Measurements from ENCODE around the gene ACP5.

ACP5 gene

DNA sequence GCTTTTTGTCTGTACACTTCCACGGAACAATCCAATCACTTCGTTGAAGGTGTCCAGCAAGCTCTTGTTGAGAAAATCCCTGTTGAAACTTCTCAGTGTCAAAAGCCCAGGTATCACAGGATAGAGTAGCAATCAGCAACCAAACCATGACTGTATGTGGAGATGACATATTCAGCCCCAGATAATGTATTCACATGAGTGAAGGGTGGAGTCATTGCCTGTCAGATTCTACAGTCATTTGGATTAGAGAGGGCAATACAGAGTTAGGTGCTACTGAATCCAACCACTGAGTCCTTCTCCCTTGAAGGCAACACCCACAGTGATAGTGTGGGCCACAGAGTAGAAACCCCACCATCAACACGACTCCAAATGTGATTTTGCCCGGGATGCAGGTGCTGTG, 43.1 kb upstream of the ACP5 start:
- H3K27ac ChIP-seq (replicated peaks): no peak overlapping the region
- TF ChIP-seq POLR2AphosphoS5 (IDR thresholded peaks at IDR 0.05; ENCODE audit: low read depth): no peak
- TF ChIP-seq SPI1 (IDR thresholded peaks at IDR 0.05; ENCODE audit: borderline replicate concordance, low read depth): no peak
- TF ChIP-seq, protein P1, sequence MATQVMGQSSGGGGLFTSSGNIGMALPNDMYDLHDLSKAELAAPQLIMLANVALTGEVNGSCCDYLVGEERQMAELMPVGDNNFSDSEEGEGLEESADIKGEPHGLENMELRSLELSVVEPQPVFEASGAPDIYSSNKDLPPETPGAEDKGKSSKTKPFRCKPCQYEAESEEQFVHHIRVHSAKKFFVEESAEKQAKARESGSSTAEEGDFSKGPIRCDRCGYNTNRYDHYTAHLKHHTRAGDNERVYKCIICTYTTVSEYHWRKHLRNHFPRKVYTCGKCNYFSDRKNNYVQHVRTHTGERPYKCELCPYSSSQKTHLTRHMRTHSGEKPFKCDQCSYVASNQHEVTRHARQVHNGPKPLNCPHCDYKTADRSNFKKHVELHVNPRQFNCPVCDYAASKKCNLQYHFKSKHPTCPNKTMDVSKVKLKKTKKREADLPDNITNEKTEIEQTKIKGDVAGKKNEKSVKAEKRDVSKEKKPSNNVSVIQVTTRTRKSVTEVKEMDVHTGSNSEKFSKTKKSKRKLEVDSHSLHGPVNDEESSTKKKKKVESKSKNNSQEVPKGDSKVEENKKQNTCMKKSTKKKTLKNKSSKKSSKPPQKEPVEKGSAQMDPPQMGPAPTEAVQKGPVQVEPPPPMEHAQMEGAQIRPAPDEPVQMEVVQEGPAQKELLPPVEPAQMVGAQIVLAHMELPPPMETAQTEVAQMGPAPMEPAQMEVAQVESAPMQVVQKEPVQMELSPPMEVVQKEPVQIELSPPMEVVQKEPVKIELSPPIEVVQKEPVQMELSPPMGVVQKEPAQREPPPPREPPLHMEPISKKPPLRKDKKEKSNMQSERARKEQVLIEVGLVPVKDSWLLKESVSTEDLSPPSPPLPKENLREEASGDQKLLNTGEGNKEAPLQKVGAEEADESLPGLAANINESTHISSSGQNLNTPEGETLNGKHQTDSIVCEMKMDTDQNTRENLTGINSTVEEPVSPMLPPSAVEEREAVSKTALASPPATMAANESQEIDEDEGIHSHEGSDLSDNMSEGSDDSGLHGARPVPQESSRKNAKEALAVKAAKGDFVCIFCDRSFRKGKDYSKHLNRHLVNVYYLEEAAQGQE (IDR thresholded peaks at IDR 0.05; ENCODE audit: insufficient replicate concordance, low read depth): no peak
- no peak for TF ChIP-seq GABPA (IDR thresholded peaks at IDR 0.05; ENCODE audit: low read depth)
- TF ChIP-seq, protein P2, sequence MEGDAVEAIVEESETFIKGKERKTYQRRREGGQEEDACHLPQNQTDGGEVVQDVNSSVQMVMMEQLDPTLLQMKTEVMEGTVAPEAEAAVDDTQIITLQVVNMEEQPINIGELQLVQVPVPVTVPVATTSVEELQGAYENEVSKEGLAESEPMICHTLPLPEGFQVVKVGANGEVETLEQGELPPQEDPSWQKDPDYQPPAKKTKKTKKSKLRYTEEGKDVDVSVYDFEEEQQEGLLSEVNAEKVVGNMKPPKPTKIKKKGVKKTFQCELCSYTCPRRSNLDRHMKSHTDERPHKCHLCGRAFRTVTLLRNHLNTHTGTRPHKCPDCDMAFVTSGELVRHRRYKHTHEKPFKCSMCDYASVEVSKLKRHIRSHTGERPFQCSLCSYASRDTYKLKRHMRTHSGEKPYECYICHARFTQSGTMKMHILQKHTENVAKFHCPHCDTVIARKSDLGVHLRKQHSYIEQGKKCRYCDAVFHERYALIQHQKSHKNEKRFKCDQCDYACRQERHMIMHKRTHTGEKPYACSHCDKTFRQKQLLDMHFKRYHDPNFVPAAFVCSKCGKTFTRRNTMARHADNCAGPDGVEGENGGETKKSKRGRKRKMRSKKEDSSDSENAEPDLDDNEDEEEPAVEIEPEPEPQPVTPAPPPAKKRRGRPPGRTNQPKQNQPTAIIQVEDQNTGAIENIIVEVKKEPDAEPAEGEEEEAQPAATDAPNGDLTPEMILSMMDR (IDR thresholded peaks at IDR 0.05; ENCODE audit: insufficient read depth, low read length): no peak
- H3K27me3 ChIP-seq (ENCODE audit: insufficient read depth, poor library complexity, severe bottlenecking): peaks cover 2% of the 10 kb centered on the region
- no peak overlapping the region for H3K4me3 ChIP-seq (replicated peaks; ENCODE audit: insufficient read depth, low read length)
- no peak for DNase-seq (ENCODE audit: low read depth in 1 of 2, low spot score in 1 of 2)

DNA sequence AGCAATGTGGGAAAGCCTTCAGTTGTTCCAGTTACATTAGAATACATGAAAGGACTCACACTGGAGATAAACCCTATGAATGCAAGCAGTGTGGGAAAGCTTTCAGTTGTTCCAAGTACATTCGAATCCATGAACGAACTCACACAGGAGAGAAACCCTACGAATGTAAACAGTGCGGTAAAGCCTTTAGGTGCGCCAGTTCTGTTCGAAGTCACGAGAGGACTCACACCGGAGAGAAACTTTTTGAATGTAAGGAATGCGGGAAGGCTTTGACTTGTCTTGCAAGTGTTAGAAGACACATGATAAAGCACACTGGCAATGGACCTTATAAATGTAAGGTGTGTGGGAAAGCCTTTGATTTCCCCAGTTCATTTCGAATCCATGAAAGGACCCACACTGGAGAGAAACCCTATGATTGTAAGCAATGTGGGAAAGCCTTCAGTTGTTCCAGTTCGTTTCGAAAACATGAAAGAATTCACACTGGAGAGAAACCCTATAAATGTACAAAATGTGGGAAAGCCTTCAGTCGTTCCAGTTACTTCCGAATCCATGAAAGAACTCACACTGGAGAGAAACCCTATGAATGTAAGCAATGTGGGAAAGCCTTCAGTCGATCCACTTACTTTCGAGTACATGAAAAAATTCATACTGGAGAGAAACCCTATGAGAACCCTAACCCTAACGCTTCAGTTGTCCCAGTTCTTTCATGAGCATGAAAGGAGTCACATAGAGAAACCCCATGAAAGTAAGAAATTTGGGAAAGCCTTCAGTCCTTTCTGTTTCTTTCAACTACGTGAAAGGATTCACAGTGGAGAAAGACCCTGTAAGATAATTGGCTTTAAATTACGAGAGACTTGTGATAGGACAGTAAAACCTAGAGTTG, 40.0 kb upstream of the ACP5 start:
- Histone ChIP-seq H3K4me3 (replicated peaks; ENCODE audit: insufficient read depth, low read length) (no peak overlapping the region), H3K27ac (replicated peaks) (no peak overlapping the region), H3K27me3 (ENCODE audit: insufficient read depth, poor library complexity, severe bottlenecking) (no peaks in the 10 kb centered on the region)
- DNase-seq (ENCODE audit: low read depth in 1 of 2, low spot score in 1 of 2): no peak
- TF ChIP-seq POLR2AphosphoS5 (IDR thresholded peaks at IDR 0.05; ENCODE audit: low read depth): no peak
- TF ChIP-seq GABPA (IDR thresholded peaks at IDR 0.05; ENCODE audit: low read depth): no peak
- TF ChIP-seq, protein P1 (IDR thresholded peaks at IDR 0.05; ENCODE audit: insufficient replicate concordance, low read depth): no peak
- no peak for TF ChIP-seq SPI1 (IDR thresholded peaks at IDR 0.05; ENCODE audit: borderline replicate concordance, low read depth)
- TF ChIP-seq, protein P2 (IDR thresholded peaks at IDR 0.05; ENCODE audit: insufficient read depth, low read length): no peak

DNA sequence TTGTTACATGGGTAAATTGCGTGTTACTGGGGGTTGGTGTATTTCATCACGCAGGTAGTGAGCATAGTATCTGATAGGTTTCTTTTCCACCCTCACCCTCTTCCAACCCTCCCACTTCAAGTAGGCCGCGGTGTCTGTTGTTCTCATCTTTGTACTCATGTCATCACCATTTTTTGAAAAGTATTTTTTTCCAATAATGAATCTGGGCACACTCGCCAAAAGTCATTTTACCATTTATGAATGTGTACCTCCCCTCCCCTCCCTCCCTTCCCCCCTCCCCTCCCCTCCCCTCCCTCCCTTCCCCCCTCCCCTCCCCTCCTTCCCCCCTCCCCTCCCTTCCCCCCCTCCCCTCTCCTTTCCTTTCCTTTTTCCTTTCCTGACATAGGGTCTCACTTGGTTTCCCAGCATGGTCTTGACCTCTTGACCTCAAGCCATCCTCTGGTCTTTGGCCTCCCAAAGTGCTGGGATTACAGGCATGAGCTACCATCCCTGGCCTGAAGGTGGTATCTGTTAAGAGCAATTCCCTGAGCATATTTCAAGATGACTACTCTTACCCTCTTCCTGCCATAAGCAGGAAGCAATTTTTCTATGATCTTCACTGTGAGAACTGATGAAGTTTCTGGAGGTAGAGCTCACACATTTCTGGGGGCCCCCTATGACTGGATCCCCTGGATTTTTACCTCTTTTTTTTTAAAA, 35.5 kb upstream of the ACP5 start:
- Histone ChIP-seq H3K4me3 (replicated peaks; ENCODE audit: insufficient read depth, low read length) (no peak overlapping the region), H3K27ac (replicated peaks) (no peak overlapping the region), H3K27me3 (ENCODE audit: insufficient read depth, poor library complexity, severe bottlenecking) (no peaks in the 10 kb centered on the region)
- TF ChIP-seq GABPA (IDR thresholded peaks at IDR 0.05; ENCODE audit: low read depth) (no peak), SPI1 (IDR thresholded peaks at IDR 0.05; ENCODE audit: borderline replicate concordance, low read depth) (no peak), POLR2AphosphoS5 (IDR thresholded peaks at IDR 0.05; ENCODE audit: low read depth) (no peak)
- TF ChIP-seq, protein P1 (IDR thresholded peaks at IDR 0.05; ENCODE audit: insufficient replicate concordance, low read depth): no peak
- TF ChIP-seq, protein P2 (IDR thresholded peaks at IDR 0.05; ENCODE audit: insufficient read depth, low read length): no peak
- DNase-seq (ENCODE audit: low read depth in 1 of 2, low spot score in 1 of 2): no peak

Data from HL-60 (cell line).